ENCODE results near the gene BCAR3. TPM values are rescaled to one million over a fixed set of nuclear protein-coding genes. Genes with fewer than 3 reads are reported as not detected.
A peak's percentile ranks its signal among the peaks of the same experiment; 100 is the strongest.

Gene BCAR3
- total RNA-seq, 1 donor: 32.0 TPM

- no peak for DNase-seq (ENCODE audit: low read depth)
- H3K4me3 ChIP-seq (ENCODE audit: low read depth, low read length): no peak overlapping the region
- TF ChIP-seq CTCF (IDR thresholded peaks at IDR 0.05; ENCODE audit: insufficient read depth, low read depth, low read length): no peak
Observed at GRCh38 chr1:93695411-93696005, 13.9 kb upstream of the BCAR3 start.

- no peak for DNase-seq (ENCODE audit: low read depth)
- TF ChIP-seq CTCF (IDR thresholded peaks at IDR 0.05; ENCODE audit: insufficient read depth, low read depth, low read length): no peak
- H3K4me3 ChIP-seq (ENCODE audit: low read depth, low read length): no peak overlapping the region
Observed at GRCh38 chr1:93694819-93695218, 13.2 kb upstream of the BCAR3 start.

- no peak overlapping the region for H3K4me3 ChIP-seq (ENCODE audit: low read depth, low read length)
- DNase-seq (ENCODE audit: low read depth): no peak
- TF ChIP-seq CTCF (IDR thresholded peaks at IDR 0.05; ENCODE audit: insufficient read depth, low read depth, low read length): no peak
Observed at GRCh38 chr1:93694039-93694438, 12.4 kb upstream of the BCAR3 start.

GRCh38 chr1:93692983-93693591, 11.4 kb upstream of the BCAR3 start:
- no peak for TF ChIP-seq CTCF (IDR thresholded peaks at IDR 0.05; ENCODE audit: insufficient read depth, low read depth, low read length)
- DNase-seq (ENCODE audit: low read depth): peak; percentile 79
- H3K4me3 ChIP-seq (ENCODE audit: low read depth, low read length): no peak overlapping the region

- peak; percentile 65 for DNase-seq (ENCODE audit: low read depth)
- no peak for TF ChIP-seq CTCF (IDR thresholded peaks at IDR 0.05; ENCODE audit: insufficient read depth, low read depth, low read length)
- no peak overlapping the region for H3K4me3 ChIP-seq (ENCODE audit: low read depth, low read length)
Observed at GRCh38 chr1:93692451-93692861, 10.8 kb upstream of the BCAR3 start.

GRCh38 chr1:93692026-93692425, 10.4 kb upstream of the BCAR3 start:
- no peak overlapping the region for H3K4me3 ChIP-seq (ENCODE audit: low read depth, low read length)

More at GRCh38 chr1:93692026-93692425, 10.4 kb upstream of the BCAR3 start:
- no peak for DNase-seq (ENCODE audit: low read depth)
- no peak for TF ChIP-seq CTCF (IDR thresholded peaks at IDR 0.05; ENCODE audit: insufficient read depth, low read depth, low read length)
